ENCODE results near the gene JUNB.
A peak's percentile ranks its signal among the peaks of the same experiment; 100 is the strongest.
"Not testable (repeated sequence)": the region's sequence is repeated elsewhere in the genome, so short reads cannot be mapped to it uniquely, and the experiment has no call there.

The JUNB gene

DNA sequence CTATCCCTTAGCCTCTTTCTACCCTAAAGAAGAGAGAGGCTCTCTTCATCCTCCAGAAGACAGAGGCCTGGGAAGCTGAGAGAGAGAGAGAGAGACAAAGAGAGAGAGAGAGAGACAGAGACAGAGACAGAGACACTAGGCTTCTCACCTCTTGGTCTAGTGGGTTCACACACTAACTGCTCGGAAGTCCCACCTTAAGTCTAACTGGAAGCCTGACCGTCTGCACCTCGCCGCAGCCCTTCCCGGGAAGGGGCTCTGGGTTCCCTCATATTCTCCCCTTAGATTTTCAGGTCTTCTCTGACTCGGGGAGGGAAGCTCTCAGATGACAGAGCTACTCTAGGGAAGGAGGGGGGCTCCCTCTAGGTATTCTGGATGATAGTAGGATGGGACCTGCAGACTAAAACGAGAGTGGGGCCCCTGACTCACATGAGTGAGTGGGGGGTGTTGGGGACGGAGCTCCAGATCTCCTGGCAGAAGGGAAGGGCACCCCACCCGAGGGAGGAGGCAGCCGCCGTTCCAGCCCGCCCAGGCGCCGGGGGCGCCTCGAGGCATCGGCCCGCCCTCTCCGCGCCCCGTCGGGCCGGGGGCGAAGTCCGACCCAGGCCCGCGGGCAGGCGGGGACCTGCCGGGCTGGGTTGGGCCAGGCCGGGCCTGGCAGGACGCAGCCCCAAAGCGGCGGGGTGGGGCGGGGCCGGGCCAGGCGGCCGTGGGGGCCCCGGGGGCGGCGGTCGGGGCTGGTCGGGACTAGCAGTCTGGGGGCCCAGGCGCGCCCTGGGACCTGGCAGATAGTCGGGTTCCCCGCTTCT is 2.0 kb upstream of the JUNB start:
- no peak for DNase-seq (ENCODE audit: low read depth)

DNA sequence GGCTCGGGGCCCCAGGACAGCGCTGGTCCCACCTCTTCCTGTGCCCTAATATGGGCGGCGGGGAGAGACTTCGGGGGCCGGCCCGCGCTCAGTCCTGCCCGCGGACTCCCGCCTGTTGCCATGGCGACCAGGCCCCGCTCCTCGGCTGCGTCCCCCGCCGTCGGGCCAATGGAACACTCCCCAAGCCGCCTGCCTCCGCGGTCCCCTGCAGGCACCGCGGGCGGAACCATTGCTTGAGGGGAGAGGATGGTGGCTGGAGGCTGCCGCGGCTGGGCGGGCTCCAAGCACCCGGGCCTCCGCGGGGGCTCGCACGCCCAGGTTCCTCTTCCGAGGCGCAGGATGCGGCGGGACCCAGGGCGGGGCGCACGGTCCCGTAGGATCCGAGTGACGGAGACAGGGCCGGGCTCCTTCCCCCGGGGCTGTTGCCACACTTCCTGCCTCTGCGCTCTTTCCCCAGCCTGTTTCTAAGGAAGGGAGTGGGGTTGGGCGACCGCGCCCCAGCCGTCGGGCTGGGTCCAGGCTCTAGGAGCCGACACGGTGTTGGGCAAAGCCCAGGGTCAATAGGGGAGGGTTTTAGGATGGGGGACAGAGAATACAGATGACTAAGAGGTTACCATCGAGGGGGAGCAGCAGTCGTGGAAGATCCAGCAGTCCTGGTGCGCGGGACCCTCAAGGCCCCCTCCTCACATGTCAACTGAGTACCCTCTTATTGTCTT is 1.2 kb upstream of the JUNB start:
- peak; percentile 82 for DNase-seq (ENCODE audit: low read depth)

DNA sequence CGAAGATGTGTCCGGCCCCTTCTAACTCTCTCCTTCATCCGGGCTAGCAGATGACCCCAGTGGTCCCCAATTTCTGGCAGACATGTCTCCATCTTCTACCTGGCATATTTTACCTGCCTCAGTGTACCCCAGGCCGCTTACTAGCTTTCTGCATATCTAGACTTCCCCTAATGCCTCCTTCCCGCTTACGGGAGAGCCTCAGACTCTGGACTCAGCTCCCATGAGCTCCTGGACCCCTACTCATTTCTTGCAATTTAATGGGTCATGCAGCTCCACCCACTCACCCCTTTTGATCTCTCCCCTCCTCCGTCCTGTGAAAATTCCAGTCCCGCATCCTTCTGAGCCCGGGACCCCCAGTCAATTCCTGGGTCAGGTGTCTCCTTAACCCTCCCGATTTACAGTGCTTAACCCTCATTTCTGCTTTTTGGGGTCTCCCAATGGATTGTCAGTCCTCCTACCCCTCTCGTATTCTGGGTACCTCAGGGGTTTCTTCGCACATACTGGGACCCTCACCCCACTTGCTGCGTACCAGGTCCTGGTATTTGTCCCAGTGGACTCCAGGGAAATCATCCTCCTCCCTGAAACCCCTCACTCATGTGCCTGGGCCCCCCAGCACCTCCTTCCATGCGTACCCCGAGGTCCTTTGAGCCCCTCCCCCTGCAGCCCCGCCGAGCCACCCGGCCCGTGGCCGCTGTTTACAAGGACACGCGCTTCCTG is 500 bp upstream of the JUNB start:
- no peak for DNase-seq (ENCODE audit: low read depth)

DNA sequence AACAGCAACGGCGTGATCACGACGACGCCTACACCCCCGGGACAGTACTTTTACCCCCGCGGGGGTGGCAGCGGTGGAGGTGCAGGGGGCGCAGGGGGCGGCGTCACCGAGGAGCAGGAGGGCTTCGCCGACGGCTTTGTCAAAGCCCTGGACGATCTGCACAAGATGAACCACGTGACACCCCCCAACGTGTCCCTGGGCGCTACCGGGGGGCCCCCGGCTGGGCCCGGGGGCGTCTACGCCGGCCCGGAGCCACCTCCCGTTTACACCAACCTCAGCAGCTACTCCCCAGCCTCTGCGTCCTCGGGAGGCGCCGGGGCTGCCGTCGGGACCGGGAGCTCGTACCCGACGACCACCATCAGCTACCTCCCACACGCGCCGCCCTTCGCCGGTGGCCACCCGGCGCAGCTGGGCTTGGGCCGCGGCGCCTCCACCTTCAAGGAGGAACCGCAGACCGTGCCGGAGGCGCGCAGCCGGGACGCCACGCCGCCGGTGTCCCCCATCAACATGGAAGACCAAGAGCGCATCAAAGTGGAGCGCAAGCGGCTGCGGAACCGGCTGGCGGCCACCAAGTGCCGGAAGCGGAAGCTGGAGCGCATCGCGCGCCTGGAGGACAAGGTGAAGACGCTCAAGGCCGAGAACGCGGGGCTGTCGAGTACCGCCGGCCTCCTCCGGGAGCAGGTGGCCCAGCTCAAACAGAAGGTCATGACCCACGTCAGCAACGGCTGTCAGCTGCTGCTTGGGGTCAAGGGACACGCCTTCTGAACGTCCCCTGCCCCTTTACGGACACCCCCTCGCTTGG is 966 bp downstream of the JUNB start:
- DNase-seq (ENCODE audit: low read depth) = peak; percentile 56

DNA sequence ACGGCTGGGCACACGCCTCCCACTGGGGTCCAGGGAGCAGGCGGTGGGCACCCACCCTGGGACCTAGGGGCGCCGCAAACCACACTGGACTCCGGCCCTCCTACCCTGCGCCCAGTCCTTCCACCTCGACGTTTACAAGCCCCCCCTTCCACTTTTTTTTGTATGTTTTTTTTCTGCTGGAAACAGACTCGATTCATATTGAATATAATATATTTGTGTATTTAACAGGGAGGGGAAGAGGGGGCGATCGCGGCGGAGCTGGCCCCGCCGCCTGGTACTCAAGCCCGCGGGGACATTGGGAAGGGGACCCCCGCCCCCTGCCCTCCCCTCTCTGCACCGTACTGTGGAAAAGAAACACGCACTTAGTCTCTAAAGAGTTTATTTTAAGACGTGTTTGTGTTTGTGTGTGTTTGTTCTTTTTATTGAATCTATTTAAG is 1.6 kb downstream of the JUNB start:
- no peak for DNase-seq (ENCODE audit: low read depth)

DNA sequence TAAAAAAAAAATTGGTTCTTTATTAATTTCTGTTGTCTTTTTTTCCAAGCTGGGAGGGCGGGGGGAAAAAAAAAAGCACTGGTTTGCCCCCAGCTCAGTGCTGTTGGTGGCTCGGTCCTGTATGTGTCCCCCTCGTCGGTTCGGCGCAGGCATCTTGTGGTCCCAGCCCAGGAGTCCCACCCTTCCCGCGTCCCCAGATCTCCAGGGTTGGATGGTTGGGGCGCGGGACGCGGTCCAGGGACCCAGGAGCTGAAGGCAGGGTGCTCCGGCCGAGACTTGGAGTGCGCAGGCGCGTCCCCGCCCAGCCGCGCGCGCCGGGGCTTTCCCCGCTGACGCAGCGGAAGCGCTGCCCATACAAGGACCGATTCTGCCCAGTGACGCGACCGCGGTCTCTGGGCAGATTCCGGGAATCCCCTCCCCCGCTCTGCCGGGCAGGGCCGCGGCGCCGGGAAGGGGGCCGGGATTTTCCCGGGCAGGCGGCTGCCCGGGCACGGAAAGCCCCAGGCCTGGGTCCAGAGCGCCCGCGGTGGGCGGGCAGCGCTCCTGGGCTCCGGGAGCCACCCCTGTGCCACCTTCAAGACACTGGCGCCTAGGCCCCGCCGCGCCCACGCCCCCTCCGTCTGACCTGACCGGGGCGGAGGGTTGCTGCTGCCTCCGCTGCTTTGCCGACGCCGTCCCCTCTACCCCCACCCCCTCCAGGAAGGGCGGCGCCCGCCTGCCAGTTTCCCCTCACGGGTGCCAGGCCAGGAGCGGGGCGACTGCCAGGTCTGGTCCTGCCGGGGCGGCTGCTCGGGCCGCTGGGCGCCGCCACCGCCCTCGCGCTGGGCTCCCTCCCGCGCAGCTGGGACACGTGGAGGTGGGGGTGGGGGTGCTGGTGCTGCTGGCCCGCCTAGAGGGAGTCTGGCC is 2.3 kb downstream of the JUNB start:
- peak; percentile 92 for DNase-seq (ENCODE audit: low read depth)

DNA sequence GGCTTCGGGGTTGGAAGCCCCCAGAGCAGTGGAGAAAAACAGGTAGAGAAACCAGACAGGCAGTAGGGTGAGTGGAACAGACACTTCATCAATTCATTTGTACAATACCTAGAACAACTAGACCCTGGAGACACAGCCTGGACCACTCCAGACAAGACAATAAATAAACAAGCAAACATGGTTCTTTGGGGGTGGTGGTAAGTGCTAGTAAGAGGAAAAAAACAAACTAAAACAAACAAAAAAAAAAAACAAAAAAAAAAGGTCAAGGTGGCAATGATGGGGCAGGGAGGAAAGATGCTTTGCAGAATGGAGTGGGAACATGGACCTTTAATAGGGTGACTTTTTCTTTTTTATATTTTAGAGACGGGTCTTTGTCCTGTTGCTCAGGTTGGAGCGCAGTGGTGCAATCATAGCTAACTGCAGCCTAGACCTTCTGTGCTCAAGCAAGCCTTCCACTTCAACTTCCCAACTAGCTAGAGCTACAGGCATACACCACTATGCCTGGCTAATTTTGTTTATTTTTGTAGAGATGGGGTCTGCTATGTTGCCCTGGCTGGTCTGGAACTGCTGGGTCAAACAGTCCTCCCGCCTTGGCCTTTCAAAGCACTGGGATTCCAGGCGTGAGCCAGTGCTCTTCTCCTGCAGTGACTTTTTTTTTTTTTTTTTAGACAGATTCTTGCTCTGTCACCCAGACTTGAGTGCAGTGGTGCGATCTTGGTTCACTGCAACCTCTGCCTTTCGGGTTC is 3.1 kb downstream of the JUNB start:
- no peak for DNase-seq (ENCODE audit: low read depth)

DNA sequence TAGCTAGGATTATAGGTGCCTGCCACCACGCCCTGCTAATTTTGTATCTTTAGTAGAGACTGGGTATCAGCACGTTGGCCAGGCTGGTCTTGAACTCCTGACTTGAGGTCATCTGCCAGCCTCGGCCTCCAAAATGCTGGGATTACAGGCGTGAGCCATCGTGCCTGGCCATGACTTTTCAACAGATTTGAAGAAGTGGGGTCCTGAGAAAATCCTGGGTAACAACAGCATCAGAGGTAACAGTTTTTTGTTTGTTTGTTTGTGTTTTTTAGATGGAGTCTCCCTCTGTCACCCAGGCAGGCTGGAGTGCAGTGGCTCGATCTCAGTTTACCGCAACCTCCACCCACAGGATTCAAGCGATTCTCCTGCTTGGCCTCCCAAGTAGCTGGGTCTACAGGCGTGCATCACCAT is 3.7 kb downstream of the JUNB start:
- no peak for DNase-seq (ENCODE audit: low read depth)

DNA sequence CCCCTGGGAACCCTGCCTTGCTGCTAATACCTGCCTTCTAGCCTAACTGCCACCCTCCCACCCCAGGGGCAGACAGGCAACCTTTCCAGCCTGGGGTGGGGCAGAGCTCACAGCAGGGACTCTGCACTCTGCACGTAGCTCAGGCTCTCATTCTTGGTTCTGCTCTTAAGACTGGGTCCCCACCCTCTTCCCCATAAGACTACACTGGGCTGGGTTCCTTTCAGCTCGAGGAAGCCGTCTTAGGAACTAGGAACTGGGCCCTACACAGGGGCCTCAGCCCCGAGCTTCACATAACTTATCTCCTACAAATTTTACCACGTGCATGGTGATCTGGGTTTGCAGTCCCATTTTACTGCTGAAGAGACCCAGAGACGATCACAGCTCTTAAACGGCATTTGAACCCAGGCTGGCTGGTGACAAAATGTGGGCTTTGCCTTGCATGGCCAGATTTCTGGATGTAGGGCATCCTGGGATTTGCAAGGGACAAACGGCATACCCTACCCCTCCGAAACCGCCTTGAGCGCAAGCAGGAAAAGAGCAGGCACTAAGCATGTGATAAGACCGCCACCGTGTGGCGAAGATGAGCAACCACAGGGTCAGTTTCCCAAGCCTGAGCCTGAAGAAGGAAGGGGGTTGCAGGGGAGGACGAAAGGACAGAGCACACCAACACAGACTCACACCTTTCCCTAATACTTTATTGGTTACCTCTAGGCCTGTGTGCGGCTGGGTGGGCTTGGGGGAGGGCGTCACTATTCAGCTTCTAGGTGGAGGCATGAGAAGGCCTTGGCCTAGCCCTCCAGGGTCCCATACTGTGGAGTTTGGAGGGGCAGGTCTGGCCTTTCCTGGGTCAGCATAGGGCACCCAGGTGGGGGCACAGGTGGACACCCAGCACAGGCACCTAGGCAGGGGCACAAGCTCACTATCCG is 5.1 kb downstream of the JUNB start:
- peak; percentile 67 for DNase-seq (ENCODE audit: low read depth)

DNA sequence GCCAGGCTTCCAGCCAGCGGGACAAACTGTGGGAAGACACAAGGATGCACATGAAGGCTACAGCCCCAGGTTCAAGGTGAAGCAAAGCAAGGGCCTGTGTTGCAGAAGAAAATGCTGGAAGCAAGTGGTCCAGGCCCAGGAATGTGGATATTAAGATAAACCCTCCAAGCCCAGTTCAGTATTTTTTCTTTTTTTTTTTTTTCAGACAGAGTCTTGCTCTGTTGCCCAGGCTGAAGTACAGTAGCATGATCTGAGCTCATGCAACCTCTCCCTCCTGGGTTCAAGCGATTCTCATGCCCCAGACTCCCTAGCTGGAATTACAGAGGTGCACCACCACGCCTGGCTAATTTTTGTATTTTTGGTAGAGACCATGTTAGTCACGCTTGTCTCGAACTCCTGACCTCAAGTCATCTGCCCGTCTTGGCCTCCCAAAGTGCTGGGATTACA is 5.9 kb downstream of the JUNB start:
- no peak for DNase-seq (ENCODE audit: low read depth)

DNA sequence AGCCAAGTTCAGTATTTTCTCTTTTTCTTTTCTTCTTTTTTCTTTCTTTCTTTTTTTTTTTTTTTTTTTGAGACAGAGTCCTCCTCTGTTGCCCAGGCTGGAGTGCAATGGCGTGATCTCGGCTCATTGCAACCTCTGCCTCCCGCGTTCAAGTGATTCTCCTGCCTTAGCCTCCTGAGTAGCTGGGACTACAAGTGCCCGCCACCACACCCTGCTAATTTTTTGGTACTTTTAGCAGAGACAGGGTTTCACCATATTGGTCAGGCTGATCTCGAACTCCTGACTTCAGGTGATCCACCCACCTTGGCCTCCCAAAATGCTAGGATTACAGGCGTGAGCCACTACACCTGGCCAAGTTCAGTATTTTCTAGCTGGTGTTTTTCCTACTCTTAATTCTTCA is 6.3 kb downstream of the JUNB start:
- not testable (repeated sequence) for DNase-seq (ENCODE audit: low read depth)

DNA sequence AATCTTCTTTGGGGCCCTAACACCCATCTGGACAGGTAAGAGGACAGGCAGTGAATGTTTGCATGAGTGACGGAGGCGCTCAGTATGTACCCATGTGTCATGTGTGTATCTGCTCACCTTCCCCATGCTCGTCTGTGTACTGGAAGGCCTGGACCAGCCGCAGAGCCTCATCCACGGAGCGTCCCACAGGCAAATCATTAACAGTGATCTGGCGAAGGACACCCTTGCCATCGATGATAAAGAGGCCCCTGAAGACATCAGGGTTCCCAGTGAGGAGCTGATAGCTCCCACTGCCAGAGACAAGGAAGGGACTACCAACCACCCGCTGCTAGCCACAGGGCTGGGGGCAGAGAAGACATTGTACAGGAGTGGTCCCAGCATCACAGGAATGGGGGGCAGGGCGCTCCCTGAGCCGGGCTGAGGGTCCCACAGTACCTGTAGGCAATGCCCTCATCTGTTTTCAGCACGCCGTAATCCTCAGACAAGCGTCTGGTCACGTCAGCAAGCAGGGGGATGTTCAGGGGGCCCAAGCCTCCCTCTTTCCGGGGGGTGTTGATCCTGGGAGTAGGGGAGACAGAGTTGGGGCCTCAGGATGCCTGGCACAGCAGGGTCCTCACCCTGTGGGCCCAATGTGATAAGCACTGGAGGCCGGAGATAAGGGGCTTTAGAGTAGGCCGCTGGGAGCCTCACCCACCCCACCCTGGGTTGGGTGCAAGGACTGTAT is 8.6 kb downstream of the JUNB start:
- DNase-seq (ENCODE audit: low read depth) = no peak

DNA sequence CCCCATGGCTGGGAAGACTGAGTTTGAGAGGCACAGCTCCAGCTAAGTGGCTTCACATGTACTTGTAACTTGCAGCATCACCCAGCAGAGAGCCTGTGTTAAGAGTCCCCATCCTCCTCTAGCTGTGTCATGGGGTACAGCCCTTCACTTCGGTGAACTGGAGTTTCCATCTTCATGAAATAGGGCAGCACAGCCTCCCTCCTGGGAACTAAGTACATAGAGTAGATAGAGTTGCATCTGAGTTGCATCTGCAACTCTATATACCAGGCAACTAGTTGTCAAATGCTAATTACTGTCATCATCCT is 9.1 kb downstream of the JUNB start:
- no peak for DNase-seq (ENCODE audit: low read depth)

DNA sequence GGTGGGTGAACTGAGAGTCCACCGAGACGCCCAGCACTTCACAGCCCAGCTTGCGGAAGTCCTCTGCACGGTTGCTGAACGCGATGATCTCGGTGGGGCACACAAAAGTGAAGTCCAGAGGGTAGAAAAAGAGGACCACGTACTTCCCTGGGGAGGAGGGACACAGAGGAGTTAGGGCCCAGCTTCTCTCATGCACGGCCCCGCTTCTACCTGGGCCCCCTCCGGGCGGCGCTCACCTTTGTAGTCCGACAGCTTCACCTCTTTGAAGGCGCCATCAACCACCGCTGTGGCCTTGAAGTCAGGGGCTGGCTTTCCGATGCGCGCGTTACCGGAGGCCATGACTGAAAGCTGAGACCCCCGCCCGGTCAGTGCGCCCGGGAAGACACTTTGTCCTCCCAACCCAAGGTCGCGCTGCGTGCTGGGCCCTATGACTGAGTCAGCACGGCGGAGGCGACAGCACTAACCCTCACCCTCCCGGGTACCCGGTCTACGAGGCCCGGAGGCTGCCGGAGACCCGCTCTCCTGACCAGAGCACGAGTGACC is 9.7 kb downstream of the JUNB start:
- DNase-seq (ENCODE audit: low read depth) = no peak

DNA sequence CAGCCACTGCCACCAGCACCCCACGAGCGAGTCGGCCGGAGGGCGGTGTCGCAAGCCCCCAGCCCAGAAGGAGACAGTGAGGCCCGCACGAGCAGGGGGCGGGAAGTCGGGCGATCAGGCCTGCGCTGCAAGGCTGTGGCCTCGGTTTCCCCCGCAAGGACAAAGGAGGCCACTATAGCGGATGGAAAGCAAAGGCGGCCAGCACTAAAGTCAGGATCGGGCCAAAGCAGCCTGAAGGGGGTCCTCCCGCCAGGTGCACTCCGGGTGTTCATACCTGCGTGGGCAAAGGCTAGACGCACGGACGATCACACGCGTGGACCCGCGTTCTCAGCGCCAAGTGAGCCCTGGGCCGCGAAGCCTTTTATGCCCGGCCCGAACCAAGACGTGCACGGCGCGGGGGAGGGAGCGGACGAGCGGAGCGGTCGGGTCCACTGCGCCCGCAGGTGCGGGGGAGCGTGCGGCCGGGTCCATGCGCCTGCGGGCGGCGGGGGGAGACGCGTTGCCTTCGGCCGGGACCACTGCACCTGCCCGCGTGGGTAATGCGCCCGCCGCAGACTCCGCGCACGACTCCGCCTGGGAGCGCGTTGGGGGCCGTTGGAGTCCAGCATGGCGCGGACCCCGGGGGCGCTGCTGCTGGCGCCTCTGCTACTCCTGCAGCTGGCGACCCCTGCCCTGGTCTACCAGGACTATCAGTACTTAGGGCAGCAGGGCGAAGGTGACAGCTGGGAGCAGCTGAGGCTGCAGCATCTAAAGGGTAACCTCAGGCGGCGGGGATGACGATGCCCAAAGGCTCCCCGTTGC is 10.4 kb downstream of the JUNB start, which contains the start of the genes PRDX2 and THSD8:
Gene PRDX2 (minus strand): TSS at position 335 of the 801 bp plus-strand sequence. CDS start 539 bp downstream, outside the sequence.
Gene THSD8 (plus strand): TSS at position 604 of the 801 bp plus-strand sequence. CDS start 3 bp downstream, at position 607.
- peak; percentile 70 for DNase-seq (ENCODE audit: low read depth)

DNA sequence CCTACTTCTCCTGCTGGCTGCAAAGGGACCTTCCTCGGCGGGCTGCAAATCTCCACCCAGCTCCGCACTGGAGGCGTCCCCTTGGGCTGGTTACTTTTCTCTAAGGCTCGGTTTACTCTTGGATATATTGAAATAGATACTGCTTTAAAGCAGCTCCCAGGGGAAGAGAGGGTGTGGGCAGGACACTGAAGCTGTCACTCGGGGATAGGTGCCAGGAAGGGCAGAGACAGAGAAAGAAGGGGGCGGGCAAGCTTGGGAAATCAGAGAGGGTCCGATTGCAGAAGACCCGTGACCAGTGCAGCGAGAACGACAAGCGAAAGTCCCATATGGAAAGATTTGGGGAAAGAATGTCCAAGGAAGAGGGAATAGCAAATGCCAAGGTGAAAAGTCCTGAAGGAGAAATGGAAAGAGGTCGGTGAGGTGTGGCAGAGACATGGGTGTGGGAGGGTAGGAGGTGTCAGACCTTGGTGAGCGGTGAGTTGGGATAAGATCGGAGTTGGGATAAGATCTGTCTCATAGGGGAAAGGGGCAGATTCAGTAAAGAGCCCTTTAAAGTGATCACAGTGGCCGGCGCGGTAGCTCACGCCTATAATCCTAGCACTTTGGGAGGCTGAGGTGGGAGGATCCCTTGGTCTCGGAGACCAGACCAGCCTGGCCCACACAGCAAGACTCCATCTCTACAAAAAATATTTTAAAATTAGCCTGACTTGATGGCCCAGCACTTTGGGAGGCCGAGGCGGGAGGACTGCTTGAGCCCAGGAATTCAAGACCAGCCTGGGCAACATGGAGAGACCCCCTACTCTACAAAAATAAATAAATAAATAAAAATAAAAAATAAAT is 11.2 kb downstream of the JUNB start:
- no peak for DNase-seq (ENCODE audit: low read depth)
